NK-92 (cell line): Measurements from ENCODE around the gene ACKR4.
"Not testable (repeated sequence)": the region's sequence is repeated elsewhere in the genome, so short reads cannot be mapped to it uniquely, and the experiment has no call there.

Experiments
- DNase-seq: peaks from one replicate; lab custom pipeline; 2025; ENCODE audit not compliant: unreplicated experiment; lab: John Stamatoyannopoulos, UW

The ACKR4 gene

GRCh38 chr3:132596816-132597433 lies at the start of gene ACKR4:
ACKR4 (plus strand) TSS chr3:132597270; CDS start chr3:132600398, 3,128 bp downstream.
- DNase-seq = no peak

GRCh38 chr3:132549169-132549568 lies 47.9 kb upstream of the ACKR4 start:
- DNase-seq = no peak

- no peak for DNase-seq
Observed at GRCh38 chr3:132549890-132550578, 47.0 kb upstream of the ACKR4 start.

- DNase-seq = no peak
Observed at GRCh38 chr3:132550579-132551305, 46.3 kb upstream of the ACKR4 start.

GRCh38 chr3:132553826-132554225 lies 43.2 kb upstream of the ACKR4 start:
- no peak for DNase-seq

- no peak for DNase-seq
Observed at GRCh38 chr3:132554437-132554836, 42.6 kb upstream of the ACKR4 start.

GRCh38 chr3:132555306-132556035 lies 41.6 kb upstream of the ACKR4 start:
- no peak for DNase-seq

GRCh38 chr3:132556036-132556386 lies 41.1 kb upstream of the ACKR4 start:
- DNase-seq = not testable (repeated sequence)

- DNase-seq = no peak
Observed at GRCh38 chr3:132556508-132557159, 40.4 kb upstream of the ACKR4 start.

- DNase-seq = no peak
Observed at GRCh38 chr3:132561003-132561402, 36.1 kb upstream of the ACKR4 start.

GRCh38 chr3:132563420-132564069 lies 33.5 kb upstream of the ACKR4 start:
- no peak for DNase-seq

- DNase-seq = no peak
Observed at GRCh38 chr3:132564070-132564465, 33.0 kb upstream of the ACKR4 start.

GRCh38 chr3:132568422-132568821 lies 28.6 kb upstream of the ACKR4 start:
- DNase-seq = no peak

GRCh38 chr3:132569153-132569552 lies 27.9 kb upstream of the ACKR4 start:
- no peak for DNase-seq

- no peak for DNase-seq
Observed at GRCh38 chr3:132569580-132569979, 27.5 kb upstream of the ACKR4 start.

- no peak for DNase-seq
Observed at GRCh38 chr3:132570016-132570415, 27.1 kb upstream of the ACKR4 start.

GRCh38 chr3:132573797-132574211 lies 23.3 kb upstream of the ACKR4 start:
- DNase-seq = no peak

GRCh38 chr3:132587401-132587800 lies 9.7 kb upstream of the ACKR4 start:
- no peak for DNase-seq

GRCh38 chr3:132592216-132592615 lies 4.9 kb upstream of the ACKR4 start:
- no peak for DNase-seq

GRCh38 chr3:132593241-132593946 lies 3.7 kb upstream of the ACKR4 start:
- no peak for DNase-seq
